BJ (cell line): ENCODE results near the gene DRC3. TPM values are rescaled to one million over a fixed set of nuclear protein-coding genes. Genes with fewer than 3 reads are reported as not detected.
A peak's percentile ranks its signal among the peaks of the same experiment; 100 is the strongest.

Experiments
- CTCF ChIA-PET: fragments of 350-600 bp; formaldehyde crosslinking; extraction: SDS; loops from one replicate; lab custom pipeline; 2021; ENCODE audit warnings: antibody characterized with exemption, inconsistent platforms; lab: Yijun Ruan, JAX
- POLR2A ChIA-PET: fragments of 300-600 bp; sonication (Branson Sonifier 250); formaldehyde crosslinking; extraction: SDS; loops from one replicate; lab custom pipeline; 2021; ENCODE audit warnings: antibody characterized with exemption; lab: Charles Lee
- DNase-seq: peaks from one replicate; pipeline ENCODE4 v3.0.0-alpha.2; 2011; ENCODE audit warnings: low read depth
- H3K27me3 ChIP-seq: 2 replicates; pipeline ENCODE4 v1.6.0; 2011; ENCODE audit warnings: low read length; ENCODE audit not compliant: control insufficient read depth, insufficient read depth
- H3K36me3 ChIP-seq: 2 replicates; pipeline ENCODE4 v1.5.1; 2011; ENCODE audit warnings: low read length; ENCODE audit not compliant: control insufficient read depth, insufficient read depth
- H3K4me3 ChIP-seq: 2 replicates; pipeline ENCODE4 v1.5.1; 2011; ENCODE audit warnings: low read depth, mild to moderate bottlenecking, control low read depth, low read length
- CTCF ChIP-seq: IDR thresholded peaks from 2 replicates; pipeline ENCODE4 v1.5.1; 2011; ENCODE audit warnings: low read depth, mild to moderate bottlenecking, control low read depth, inconsistent platforms, low read length, moderate library complexity; ENCODE audit not compliant: insufficient read depth
- polyA plus RNA-seq: library from polyadenylated mRNA; depleted of rRNA; stranded (reverse); fragments of >200 nt; gene quantifications from 2 replicates; pipeline ENCODE4 v1.2.3, GENCODE V29; 2011

Gene DRC3
- polyA plus RNA-seq, 1 experiment, result 1.2 TPM

GRCh38 chr17:18004884-18005305, 32.2 kb downstream of the DRC3 start:
- H3K36me3 ChIP-seq, result no peaks in the 10 kb centered on the region
- POLR2A ChIA-PET, result no interaction called here
- no peak overlapping the region for H3K4me3 ChIP-seq
- H3K27me3 ChIP-seq, result no peaks in the 10 kb centered on the region
- peak; percentile 10; the same call in 1 of the 2 replicates for TF ChIP-seq CTCF
- no peak for DNase-seq
- CTCF ChIA-PET, result interaction anchor here (0.9 to 1.5 kb wide), 2 partner anchors 11 to 29 kb away, joined by 4 read pairs; no protein-coding TSS in a partner anchor

- ChIA-PET CTCF (interaction anchor here (0.9 kb wide), 1 partner anchor 29 kb away, joined by 4 read pairs; no protein-coding TSS in a partner anchor), POLR2A (no interaction called here)
- no peak for DNase-seq
- no peak for TF ChIP-seq CTCF
- H3K36me3 ChIP-seq, result 0 out of 2 replicates have a peak, but pooled peaks cover 2% of the 10 kb centered on the region
- no peak overlapping the region for H3K4me3 ChIP-seq
- H3K27me3 ChIP-seq, result no peaks in the 10 kb centered on the region
Observed at GRCh38 chr17:18005496-18005895, 32.8 kb downstream of the DRC3 start.

- no peak for DNase-seq
- H3K36me3 ChIP-seq, result peaks cover 2% of the 10 kb centered on the region; the same call in 1 of the 2 replicates
- TF ChIP-seq CTCF, result no peak
- ChIA-PET POLR2A (no interaction called here), CTCF (no interaction called here)
- H3K27me3 ChIP-seq, result no peaks in the 10 kb centered on the region
- no peak overlapping the region for H3K4me3 ChIP-seq
Observed at GRCh38 chr17:18006495-18007239, 34.0 kb downstream of the DRC3 start.

- Histone ChIP-seq H3K4me3 (no peak overlapping the region), H3K27me3 (no peaks in the 10 kb centered on the region), H3K36me3 (peaks cover 2% of the 10 kb centered on the region; the same call in 1 of the 2 replicates)
- TF ChIP-seq CTCF, result no peak
- DNase-seq, result peak; percentile 20
- ChIA-PET CTCF (interaction anchor here (0.7 to 1.1 kb wide), 3 partner anchors 13 to 118 kb away, joined by 3 to 4 read pairs (median 3); no protein-coding TSS in a partner anchor), POLR2A (interaction anchor here (0.6 kb wide), 1 partner anchor 88 kb away, joined by 6 read pairs; no protein-coding TSS in a partner anchor)
Observed at GRCh38 chr17:18008496-18009268, 36.0 kb downstream of the DRC3 start.
